Kidney epithelial cell (primary cell): Measurements from ENCODE around the gene TIMP3. TPM values are rescaled to one million over a fixed set of nuclear protein-coding genes. Genes with fewer than 3 reads are reported as not detected.

Experiments
- DNase-seq: peaks from one replicate; pipeline ENCODE4 v3.0.0-alpha.2; 2010; ENCODE audit warnings: low read depth
- H3K27me3 ChIP-seq: 2 replicates; pipeline ENCODE4 v1.6.0; 2011; ENCODE audit warnings: low read length; ENCODE audit not compliant: control insufficient read depth, insufficient read depth
- H3K36me3 ChIP-seq: 2 replicates; pipeline ENCODE4 v1.5.1; 2011; ENCODE audit warnings: low read length; ENCODE audit not compliant: control insufficient read depth, insufficient read depth
- H3K4me3 ChIP-seq: 2 replicates; pipeline ENCODE4 v1.5.1; 2011; ENCODE audit warnings: low read depth, mild to moderate bottlenecking, control low read depth, low read length
- total RNA-seq: library from RNA; depleted of rRNA; stranded (reverse); fragments of >200 nt; gene quantifications from 2 replicates; pipeline ENCODE4 v1.2.3, GENCODE V29; 2015
- TF ChIP-seq, protein P1 (sequence below): IDR thresholded peaks from 2 replicates; pipeline ENCODE4 v1.5.1; 2011; ENCODE audit warnings: mild to moderate bottlenecking, moderate library complexity, low read length, control low read depth, inconsistent platforms; ENCODE audit not compliant: insufficient read depth, poor library complexity, severe bottlenecking

The TIMP3 gene
- total RNA-seq, 1 donor from 2014 or later = 45.6 TPM

DNA sequence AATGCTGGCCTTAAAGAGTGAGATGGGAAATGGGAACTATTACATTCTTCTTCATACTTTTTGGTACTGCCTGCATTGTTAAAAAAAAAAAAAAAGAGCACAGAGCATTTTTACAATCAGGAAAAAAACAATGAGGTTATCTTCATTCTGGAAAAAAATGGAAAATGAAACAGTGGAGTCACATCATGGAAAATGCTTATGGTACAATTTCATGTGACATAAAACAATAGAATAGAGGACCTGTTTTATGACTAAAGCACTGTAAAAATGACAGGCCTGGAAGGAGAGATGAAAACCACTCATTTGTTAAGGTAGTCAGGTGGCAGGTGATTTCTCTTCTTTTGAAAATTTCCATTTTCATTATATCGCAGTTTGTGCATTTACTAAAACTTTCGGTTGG lies 75.0 kb downstream of the TIMP3 start:
- no peak for DNase-seq
- H3K4me3 ChIP-seq = no peak overlapping the region
- TF ChIP-seq, protein P1, sequence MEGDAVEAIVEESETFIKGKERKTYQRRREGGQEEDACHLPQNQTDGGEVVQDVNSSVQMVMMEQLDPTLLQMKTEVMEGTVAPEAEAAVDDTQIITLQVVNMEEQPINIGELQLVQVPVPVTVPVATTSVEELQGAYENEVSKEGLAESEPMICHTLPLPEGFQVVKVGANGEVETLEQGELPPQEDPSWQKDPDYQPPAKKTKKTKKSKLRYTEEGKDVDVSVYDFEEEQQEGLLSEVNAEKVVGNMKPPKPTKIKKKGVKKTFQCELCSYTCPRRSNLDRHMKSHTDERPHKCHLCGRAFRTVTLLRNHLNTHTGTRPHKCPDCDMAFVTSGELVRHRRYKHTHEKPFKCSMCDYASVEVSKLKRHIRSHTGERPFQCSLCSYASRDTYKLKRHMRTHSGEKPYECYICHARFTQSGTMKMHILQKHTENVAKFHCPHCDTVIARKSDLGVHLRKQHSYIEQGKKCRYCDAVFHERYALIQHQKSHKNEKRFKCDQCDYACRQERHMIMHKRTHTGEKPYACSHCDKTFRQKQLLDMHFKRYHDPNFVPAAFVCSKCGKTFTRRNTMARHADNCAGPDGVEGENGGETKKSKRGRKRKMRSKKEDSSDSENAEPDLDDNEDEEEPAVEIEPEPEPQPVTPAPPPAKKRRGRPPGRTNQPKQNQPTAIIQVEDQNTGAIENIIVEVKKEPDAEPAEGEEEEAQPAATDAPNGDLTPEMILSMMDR = no peak
- H3K27me3 ChIP-seq = peaks cover 2% of the 10 kb centered on the region
- H3K36me3 ChIP-seq = no peaks in the 10 kb centered on the region

- no peak overlapping the region for H3K4me3 ChIP-seq
- TF ChIP-seq, protein P1 = no peak
- H3K27me3 ChIP-seq = peaks cover 2% of the 10 kb centered on the region
- H3K36me3 ChIP-seq = no peaks in the 10 kb centered on the region
- no peak for DNase-seq
Observed at GRCh38 chr22:32877196-32877595, 75.7 kb downstream of the TIMP3 start.

DNA sequence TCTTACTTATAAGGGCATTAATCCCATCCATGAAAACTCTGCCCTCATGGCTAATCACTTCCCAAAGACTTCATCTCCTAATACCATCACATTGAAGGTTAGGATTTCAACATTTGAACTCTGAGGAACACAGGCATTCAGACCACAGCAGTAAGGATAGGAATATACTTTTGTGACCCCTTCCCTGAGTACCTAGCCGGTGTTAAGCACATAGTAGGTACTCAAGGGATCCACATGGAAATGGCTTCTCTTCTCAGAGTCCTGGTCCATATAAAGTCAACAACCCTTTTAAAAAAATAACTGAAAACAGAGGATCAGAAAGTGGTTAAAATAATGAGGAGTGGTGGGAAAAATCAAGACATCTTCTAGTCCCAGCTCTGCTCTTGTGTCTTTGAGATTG lies 78.0 kb downstream of the TIMP3 start:
- TF ChIP-seq, protein P1 = no peak
- H3K27me3 ChIP-seq = peaks cover 2% of the 10 kb centered on the region
- DNase-seq = no peak
- H3K4me3 ChIP-seq = no peak overlapping the region
- H3K36me3 ChIP-seq = no peaks in the 10 kb centered on the region

DNA sequence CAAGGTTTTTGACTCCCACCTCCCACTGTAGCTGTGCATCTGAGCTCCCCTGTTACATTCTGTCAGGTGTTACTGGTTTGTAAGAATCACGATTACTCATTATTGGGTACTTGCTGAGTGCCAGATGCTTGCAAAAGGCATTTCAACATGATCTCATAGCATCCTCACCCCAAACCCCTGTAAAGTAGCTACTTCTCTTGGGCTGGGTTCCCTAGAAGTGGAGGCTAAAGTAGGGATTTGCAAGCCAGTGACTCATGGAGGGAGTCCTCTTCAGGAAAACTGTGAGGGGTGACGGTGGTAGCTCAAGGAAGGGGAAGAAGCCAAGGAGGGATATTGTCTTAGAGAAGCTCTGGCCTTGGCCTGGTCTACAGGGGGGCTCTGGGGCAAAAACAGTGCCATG lies 78.6 kb downstream of the TIMP3 start:
- no peaks in the 10 kb centered on the region for H3K36me3 ChIP-seq
- no peak for DNase-seq
- TF ChIP-seq, protein P1 = no peak

GRCh38 chr22:32880505-32880892 lies 79.0 kb downstream of the TIMP3 start:
- Histone ChIP-seq H3K27me3 (peaks cover 2% of the 10 kb centered on the region), H3K4me3 (no peak overlapping the region), H3K36me3 (no peaks in the 10 kb centered on the region)
- TF ChIP-seq, protein P1 = no peak
- DNase-seq = no peak

More for the DNA sequence above, 78.6 kb downstream of the TIMP3 start:
- Histone ChIP-seq H3K4me3 (no peak overlapping the region), H3K27me3 (peaks cover 2% of the 10 kb centered on the region)

GRCh38 chr22:32880893-32881596 lies 79.5 kb downstream of the TIMP3 start:
- DNase-seq = no peak
- H3K27me3 ChIP-seq = peaks cover 2% of the 10 kb centered on the region
- TF ChIP-seq, protein P1 = no peak
- H3K36me3 ChIP-seq = no peaks in the 10 kb centered on the region
- no peak overlapping the region for H3K4me3 ChIP-seq
